Keratinocyte (primary cell): ENCODE data around the gene ASIC2. TPM values are rescaled to one million over a fixed set of nuclear protein-coding genes. Genes with fewer than 3 reads are reported as not detected.

Experiments used
- DNase-seq: peaks from one replicate; pipeline ENCODE4 v3.0.0-alpha.2; 2011; ENCODE audit warnings: low read depth, missing footprints, low spot score
- FAIRE-seq: peaks from 2 replicates; lab custom pipeline; 2011; peaks lifted over from hg19 to GRCh38; lab: Jason Lieb, UNC
- H2AFZ ChIP-seq: 2 replicates; pipeline ENCODE4 v1.6.0; 2012; ENCODE audit warnings: low read length, control low read depth, inconsistent platforms; ENCODE audit not compliant: control insufficient read depth
- H3K27ac ChIP-seq: 2 replicates; pipeline ENCODE4 v1.5.1; 2011; ENCODE audit warnings: low read length; ENCODE audit not compliant: control insufficient read depth, insufficient read depth
- H3K27me3 ChIP-seq: 3 replicates; pipeline ENCODE4 v1.6.0; 2011; ENCODE audit warnings: low read length; ENCODE audit not compliant: control insufficient read depth, insufficient read depth; ENCODE audit errors: extremely low read depth
- H3K36me3 ChIP-seq, 2 experiments: 2 replicates in 1 of 2; 3 replicates in 1 of 2; pipeline ENCODE4 v1.5.1; 2011; ENCODE audit warnings: low read length in 2 of 2, mild to moderate bottlenecking in 1 of 2; ENCODE audit not compliant: control insufficient read depth in 2 of 2, insufficient read depth in 2 of 2; ENCODE audit errors: extremely low read depth in 1 of 2
- H3K4me1 ChIP-seq: 3 replicates; pipeline ENCODE4 v1.5.1; 2011; ENCODE audit warnings: low read length; ENCODE audit not compliant: control insufficient read depth, insufficient read depth; ENCODE audit errors: extremely low read depth
- H3K4me2 ChIP-seq: 3 replicates; pipeline ENCODE4 v1.6.0; 2011; ENCODE audit warnings: low read depth, low read length; ENCODE audit not compliant: control insufficient read depth, insufficient read depth; ENCODE audit errors: extremely low read depth
- H3K4me3 ChIP-seq, 3 experiments: fragments of 200-600 bp in 1 of 3; sonication (generic) in 1 of 3; 2 replicates in 2 of 3; 3 replicates in 1 of 3; pipeline ENCODE4 v1.5.1; 2011 to 2016; ENCODE audit warnings: low read length in 3 of 3, mild to moderate bottlenecking in 3 of 3, control low read depth in 2 of 3, inconsistent platforms in 1 of 3, low read depth in 1 of 3, mixed read lengths in 1 of 3, mixed run types in 1 of 3, moderate library complexity in 1 of 3; ENCODE audit not compliant: control insufficient read depth in 2 of 3, insufficient read depth in 2 of 3; ENCODE audit errors: extremely low read depth in 1 of 3
- H3K79me2 ChIP-seq: 2 replicates; pipeline ENCODE4 v1.6.0; 2012; ENCODE audit warnings: low read length; ENCODE audit not compliant: control insufficient read depth, insufficient read depth
- H3K9ac ChIP-seq: 3 replicates; pipeline ENCODE4 v1.6.0; 2011; ENCODE audit warnings: low read length; ENCODE audit not compliant: control insufficient read depth, insufficient read depth; ENCODE audit errors: extremely low read depth
- H3K9me1 ChIP-seq: 3 replicates; pipeline ENCODE4 v1.6.0; 2011; ENCODE audit warnings: low read length; ENCODE audit not compliant: control insufficient read depth, insufficient read depth; ENCODE audit errors: extremely low read depth
- H3K9me3 ChIP-seq: 2 replicates; pipeline ENCODE4 v1.5.1; 2012; ENCODE audit warnings: low read depth, low read length; ENCODE audit not compliant: control insufficient read depth
- H4K20me1 ChIP-seq: 3 replicates; pipeline ENCODE4 v1.6.0; 2011; ENCODE audit warnings: low read length; ENCODE audit not compliant: control insufficient read depth, insufficient read depth; ENCODE audit errors: extremely low read depth
- CTCF ChIP-seq, 3 experiments: IDR thresholded peaks in 1 of 3; conservative IDR thresholded peaks in 1 of 3; optimal IDR thresholded peaks in 1 of 3; 2 replicates in 2 of 3; 3 replicates in 1 of 3; pipeline versions ENCODE3 to v1.5.1; 2011; ENCODE audit warnings: low read length in 3 of 3, mild to moderate bottlenecking in 3 of 3, moderate library complexity in 2 of 3, control low read depth in 1 of 3, inconsistent platforms in 1 of 3; ENCODE audit not compliant: insufficient read depth in 2 of 3; ENCODE audit errors: extremely low read depth in 1 of 3
- EZH2 ChIP-seq: IDR thresholded peaks from one replicate; pipeline ENCODE4 v1.6.1; 2012; ENCODE audit warnings: inconsistent platforms, mild to moderate bottlenecking, low read length, moderate library complexity
- dilution Hi-C: fragments of 300-500 bp; cut with MboI; formaldehyde crosslinking; loops from one replicate; pipeline ENCODE4 v1.7.0; 2020; ENCODE audit warnings: low sequenced_read_pairs; ENCODE audit not compliant: extremely low pct_ligation_motif_present
- polyA plus RNA-seq, 5 experiments: library from polyadenylated mRNA; depleted of rRNA in 3 of 5; stranded (reverse) in 3 of 5; stranded (forward) in 1 of 5; unstranded in 1 of 5; fragments of >200 nt; gene quantifications; 1 replicate in 1 of 5; 2 replicates in 3 of 5; 3 replicates in 1 of 5; pipeline versions ENCODE4 v1.2.1 to v1.2.3, GENCODE V29; 2011 to 2012; ENCODE audit warnings: missing spikeins in 2 of 5, low read depth in 1 of 5, low replicate concordance in 1 of 5

The ASIC2 gene
- polyA plus RNA-seq, 1 donor (not counting 4 experiments of a cell fraction or from before 2014, with no cell fraction given): not detected

- Histone ChIP-seq H3K9me1 (no peaks in the 10 kb centered on the region), H3K79me2 (no peaks in the 10 kb centered on the region), H3K4me1 (peaks cover 28% of the 10 kb centered on the region), H3K27me3 (no peaks in the 10 kb centered on the region), H2AFZ (no peak overlapping the region), H3K27ac (no peak overlapping the region), H4K20me1 (no peaks in the 10 kb centered on the region), H3K9ac (no peak overlapping the region), H3K36me3 (no peaks in the 10 kb centered on the region), H3K9me3 (no peaks in the 10 kb centered on the region), H3K4me2 (no peak overlapping the region), H3K4me3 (no peak overlapping the region)
- DNase-seq (no peak), FAIRE-seq (no peak)
- TF ChIP-seq CTCF (optimal IDR thresholded peaks at IDR 0.05 in 1 of 3, IDR thresholded peaks at IDR 0.05 in 1 of 3, conservative IDR thresholded peaks at IDR 0.05 in 1 of 3; ENCODE audit: extremely low read depth in 1 of 3, insufficient read depth in 2 of 3, low read length in 3 of 3) (no peak), EZH2 (no peak)
- dilution Hi-C loops: no loop called here
These were observed 168.1 kb downstream of the ASIC2 start for GRCh38 chr17:33124871-33125551.

- Histone ChIP-seq H3K79me2 (no peaks in the 10 kb centered on the region), H3K4me3 (no peak overlapping the region), H3K36me3 (no peaks in the 10 kb centered on the region), H2AFZ (no peak overlapping the region), H3K9ac (no peak overlapping the region), H3K4me2 (no peak overlapping the region), H3K27me3 (no peaks in the 10 kb centered on the region), H3K4me1 (peaks cover 28% of the 10 kb centered on the region), H3K27ac (no peak overlapping the region), H3K9me1 (no peaks in the 10 kb centered on the region), H4K20me1 (no peaks in the 10 kb centered on the region), H3K9me3 (no peaks in the 10 kb centered on the region)
- no peak for TF ChIP-seq CTCF (optimal IDR thresholded peaks at IDR 0.05 in 1 of 3, IDR thresholded peaks at IDR 0.05 in 1 of 3, conservative IDR thresholded peaks at IDR 0.05 in 1 of 3; ENCODE audit: extremely low read depth in 1 of 3, insufficient read depth in 2 of 3, low read length in 3 of 3)
- TF ChIP-seq EZH2: no peak
- FAIRE-seq (no peak), DNase-seq (no peak)
- dilution Hi-C loops: no loop called here
These were observed 168.9 kb downstream of the ASIC2 start for GRCh38 chr17:33124185-33124584.
